GM12878 (cell line): ENCODE data around the gene DLG2. TPM values are rescaled to one million over a fixed set of nuclear protein-coding genes. Genes with fewer than 3 reads are reported as not detected.

ENCODE experiments used
- ATAC-seq: fragments of 200-7000 bp; cut with Tn5 transposase; 3 replicates; pipeline ENCODE4 v1.9.1; 2020; ENCODE audit warnings: mild to moderate bottlenecking, moderate library complexity
- BruUV-seq: library from RNA; stranded (reverse); fragments of 400-500 nt; replicated peaks from 2 replicates; lab custom pipeline; 2021; lab: Mats Ljungman, UMichigan
- CTCF ChIA-PET: fragments of 300-600 bp; sonication (Branson Sonifier 250); formaldehyde crosslinking; extraction: SDS; loops from one replicate; lab custom pipeline; 2021; ENCODE audit warnings: inconsistent platforms; lab: Yijun Ruan, JAX
- POLR2A ChIA-PET: fragments of 350-600 bp; formaldehyde crosslinking; extraction: SDS; loops from one replicate; lab custom pipeline; 2021; ENCODE audit warnings: inconsistent platforms; lab: Charles Lee
- RAD21 ChIA-PET: fragments of 300-600 bp; sonication (Branson Sonifier 250); formaldehyde crosslinking; loops from one replicate; lab custom pipeline; 2023; ENCODE audit warnings: antibody characterized with exemption; ENCODE audit not compliant: unreplicated experiment; lab: Charles Lee
- SMC1A ChIA-PET: fragments of 300-600 bp; sonication (Branson Sonifier 250); formaldehyde crosslinking; loops from one replicate; lab custom pipeline; 2023; ENCODE audit not compliant: unreplicated experiment, uncharacterized antibody; lab: Charles Lee
- DNase-seq: peaks from one replicate; pipeline ENCODE4 v3.0.0-alpha.2; 2011; ENCODE audit warnings: low read depth, low spot score
- FAIRE-seq: peaks from 3 replicates; lab custom pipeline; 2011; peaks lifted over from hg19 to GRCh38; lab: Jason Lieb, UNC
- H2AFZ ChIP-seq: 2 replicates; pipeline ENCODE4 v1.6.0; 2011; ENCODE audit warnings: low read depth, low read length, control low read depth; ENCODE audit not compliant: control insufficient read depth
- H3K27ac ChIP-seq: 2 replicates; pipeline ENCODE4 v1.5.1; 2011; ENCODE audit warnings: control low read depth; ENCODE audit not compliant: control insufficient read depth, insufficient read depth
- H3K27me3 ChIP-seq, 2 experiments: replicated peaks in 1 of 2; 2 replicates each; pipeline versions ENCODE4 v1.6.0 to v1.6.1; 2011; ENCODE audit warnings: low read length in 1 of 2; ENCODE audit not compliant: control insufficient read depth in 2 of 2, insufficient read depth in 2 of 2
- H3K36me3 ChIP-seq, 2 experiments: 2 replicates each; pipeline ENCODE4 v1.5.1; 2011; ENCODE audit warnings: low read length in 1 of 2; ENCODE audit not compliant: control insufficient read depth in 2 of 2, insufficient read depth in 2 of 2
- H3K4me1 ChIP-seq: 2 replicates; pipeline ENCODE4 v1.6.1; 2011; ENCODE audit warnings: mild to moderate bottlenecking, low read length, moderate library complexity, mixed read lengths; ENCODE audit not compliant: control insufficient read depth, insufficient read depth
- H3K4me2 ChIP-seq: 2 replicates; pipeline ENCODE4 v1.6.0; 2011; ENCODE audit warnings: control low read depth; ENCODE audit not compliant: control insufficient read depth, insufficient read depth
- H3K4me3 ChIP-seq: fragments of 200-600 bp; sonication (generic); 2 replicates; pipeline ENCODE4 v1.5.1; 2016
- H3K79me2 ChIP-seq: 2 replicates; pipeline ENCODE4 v1.6.0; 2011; ENCODE audit warnings: low read length; ENCODE audit not compliant: control insufficient read depth, insufficient read depth
- H3K9ac ChIP-seq: 2 replicates; pipeline ENCODE4 v1.8.0; 2011; ENCODE audit warnings: low read length, control low read depth, mixed read lengths; ENCODE audit not compliant: control insufficient read depth, insufficient read depth
- H3K9me3 ChIP-seq: replicated peaks from 3 replicates; pipeline ENCODE4 v1.5.1; 2011; ENCODE audit warnings: mild to moderate bottlenecking, low read length; ENCODE audit not compliant: control insufficient read depth, insufficient read depth
- H4K20me1 ChIP-seq: 2 replicates; pipeline ENCODE4 v1.6.0; 2011; ENCODE audit not compliant: control insufficient read depth, insufficient read depth
- ASH2L ChIP-seq: fragments of 300-600, 200-600 bp; sonication (generic); IDR thresholded peaks from 2 replicates; pipeline ENCODE4 v1.6.1; 2017; ENCODE audit warnings: low read depth, mild to moderate bottlenecking, borderline replicate concordance
- BACH1 ChIP-seq: fragments of 450-650 bp; IDR thresholded peaks from 2 replicates; pipeline ENCODE4 v1.6.1; 2017; ENCODE audit warnings: mild to moderate bottlenecking, borderline replicate concordance
- CBX3 ChIP-seq: fragments of 200-600 bp; sonication (generic); IDR thresholded peaks from 2 replicates; pipeline ENCODE4 v1.6.1; 2016; ENCODE audit warnings: low read depth, borderline replicate concordance
- CEBPB ChIP-seq, 2 experiments: fragments of 150-350 bp in 1 of 2; IDR thresholded peaks; 2 replicates each; pipeline ENCODE4 v1.6.1; 2012 to 2014; ENCODE audit warnings: low read depth in 2 of 2, low read length in 2 of 2, borderline replicate concordance in 1 of 2, inconsistent platforms in 1 of 2
- CEBPZ ChIP-seq: fragments of 150-350 bp; IDR thresholded peaks from 2 replicates; pipeline ENCODE4 v1.6.1; 2016; ENCODE audit warnings: low read depth, low read length
- CHD2 ChIP-seq: IDR thresholded peaks from 2 replicates; pipeline ENCODE4 v1.6.1; 2011; ENCODE audit warnings: low read depth, low read length, improper control_type of control experiment, borderline replicate concordance
- DPF2 ChIP-seq: fragments of 450-650 bp; IDR thresholded peaks from 2 replicates; pipeline ENCODE4 v1.6.1; 2017; ENCODE audit warnings: mild to moderate bottlenecking
- HDAC2 ChIP-seq: fragments of 200-600 bp; sonication (generic); IDR thresholded peaks from 2 replicates; pipeline ENCODE4 v1.6.1; 2017
- MEF2A ChIP-seq: IDR thresholded peaks from 2 replicates; pipeline ENCODE4 v1.6.1; 2011; ENCODE audit warnings: low read depth, mild to moderate bottlenecking, low read length, moderate library complexity; ENCODE audit not compliant: insufficient read depth
- MEF2B ChIP-seq: fragments of 450-650 bp; IDR thresholded peaks from 2 replicates; pipeline ENCODE4 v1.6.1; 2018; ENCODE audit warnings: mild to moderate bottlenecking, moderate library complexity; ENCODE audit not compliant: partially characterized antibody, poor library complexity, severe bottlenecking
- MTA3 ChIP-seq: IDR thresholded peaks from 2 replicates; pipeline ENCODE4 v1.6.1; 2012; ENCODE audit warnings: low read length, inconsistent platforms, borderline replicate concordance
- MYC ChIP-seq: IDR thresholded peaks from 2 replicates; pipeline ENCODE4 v1.6.1; 2011; ENCODE audit warnings: mild to moderate bottlenecking, low read length, moderate library complexity, inconsistent platforms; ENCODE audit not compliant: insufficient read depth, insufficient replicate concordance, insufficient read length, severe bottlenecking
- NKRF ChIP-seq: fragments of 450-650 bp; conservative IDR thresholded peaks from 2 replicates; pipeline ENCODE4 v1.6.1; 2017; ENCODE audit warnings: mild to moderate bottlenecking, moderate library complexity
- POLR2AphosphoS5 ChIP-seq: IDR thresholded peaks from 2 replicates; pipeline ENCODE4 v1.6.1; 2011; ENCODE audit warnings: mild to moderate bottlenecking, low read length, inconsistent platforms
- RB1 ChIP-seq: fragments of 450-650 bp; formaldehyde crosslinking; IDR thresholded peaks from 2 replicates; pipeline ENCODE4 v1.6.1; 2017; ENCODE audit warnings: mild to moderate bottlenecking, borderline replicate concordance
- TAF1 ChIP-seq: IDR thresholded peaks from 2 replicates; pipeline ENCODE4 v1.6.1; 2011; ENCODE audit warnings: mild to moderate bottlenecking, low read depth, low read length, borderline replicate concordance
- ZNF687 ChIP-seq: fragments of 450-650 bp; IDR thresholded peaks from 2 replicates; pipeline ENCODE4 v1.6.1; 2017; ENCODE audit warnings: mild to moderate bottlenecking, moderate library complexity
- in situ Hi-C: fragments of 300-500 bp; cut with MboI; formaldehyde crosslinking; loops from 9 replicates; pipeline ENCODE4 v1.14.3; 2018; ENCODE audit warnings: mixed read lengths
- intact Hi-C: fragments of 100-400 bp; cut with micrococcal nuclease; formaldehyde crosslinking; loops from one replicate; pipeline ENCODE4 v1.14.2; 2022; ENCODE audit not compliant: unreplicated experiment
- polyA plus RNA-seq, 11 experiments: library from polyadenylated mRNA; depleted of rRNA in 4 of 11; unstranded in 6 of 11; stranded (reverse) in 5 of 11; fragments of >200 nt; fragmentation: Nextera tagmentation in 4 of 11; fragmentation: Illumina TruSeq in 1 of 11; extraction: Ambion mirVana in 4 of 11; extraction: Trizol in 1 of 11; gene quantifications; 1 replicate in 1 of 11; 2 replicates in 10 of 11; pipeline versions ENCODE4 v1.2.1 to v1.2.3, GENCODE V29; 2011 to 2016; ENCODE audit warnings: inconsistent platforms in 2 of 11, missing spikeins in 2 of 11, low read depth in 1 of 11
- total RNA-seq, 4 experiments: library from RNA; depleted of rRNA in 3 of 4; stranded (reverse); fragments of >200 nt in 3 of 4; fragmentation: Illumina TruSeq in 1 of 4; extraction: Trizol in 1 of 4; gene quantifications; 2 replicates each; pipeline versions ENCODE4 v1.2.1 to v1.2.3, GENCODE V29; 2013 to 2021

Gene DLG2
- total and polyA plus RNA-seq, 10 of the 15 experiments (the other 5 are each of a cell fraction or from before 2014, with no cell fraction given): 0.09 to 0.98 (median 0.35) TPM

- intact Hi-C loops (no loop called here), in situ Hi-C loops (no loop called here)
- ChIA-PET POLR2A (no interaction called here), SMC1A (no interaction called here), RAD21 (no interaction called here), CTCF (no interaction called here)
- H3K27me3 ChIP-seq: no peaks in the 10 kb centered on the region
- BruUV-seq: no TSS peak
- no peaks in the 10 kb centered on the region for H3K4me1 ChIP-seq
- FAIRE-seq (no peak), ATAC-seq (no peak), DNase-seq (no peak)
- no peak overlapping the region for H3K27ac ChIP-seq
- H4K20me1 ChIP-seq: no peaks in the 10 kb centered on the region
- no peaks in the 10 kb centered on the region for H3K79me2 ChIP-seq
- H3K4me2 ChIP-seq: no peak overlapping the region
- no peaks in the 10 kb centered on the region for H3K9me3 ChIP-seq
- no peak overlapping the region for H2AFZ ChIP-seq
- no peak overlapping the region for H3K9ac ChIP-seq
- H3K36me3 ChIP-seq: no peaks in the 10 kb centered on the region
- H3K4me3 ChIP-seq: no peak overlapping the region
- TF ChIP-seq POLR2AphosphoS5 (no peak), ZNF687 (no peak), NKRF (no peak), CEBPB (IDR thresholded peaks at IDR 0.05; ENCODE audit: borderline replicate concordance in 1 of 2, low read depth in 2 of 2, low read length in 2 of 2) (no peak), MTA3 (no peak), MEF2B (no peak), TAF1 (no peak), HDAC2 (no peak), CEBPZ (no peak), RB1 (no peak), MYC (no peak), BACH1 (no peak), MEF2A (no peak), CHD2 (no peak), ASH2L (no peak), CBX3 (no peak), DPF2 (no peak)
Measured at GRCh38 chr11:84476581-84476980, 1150.6 kb downstream of the DLG2 start.
